Activated T-cell treated with anti-CD3 and anti-CD28 coated beads, Interleukin-2, amount 50 U/mL, for 1 hour (primary cell): ENCODE data around the gene DEAF1.
"Not testable (repeated sequence)": the region's sequence is repeated elsewhere in the genome, so short reads cannot be mapped to it uniquely, and the experiment has no call there.

Experiments used
- DNase-seq: peaks from one replicate; pipeline ENCODE4 v3.0.0-alpha.2; 2020

The DEAF1 gene

GRCh38 chr11:679271-680207 is 15.5 kb downstream of the DEAF1 start:
- DNase-seq: no peak

DNA sequence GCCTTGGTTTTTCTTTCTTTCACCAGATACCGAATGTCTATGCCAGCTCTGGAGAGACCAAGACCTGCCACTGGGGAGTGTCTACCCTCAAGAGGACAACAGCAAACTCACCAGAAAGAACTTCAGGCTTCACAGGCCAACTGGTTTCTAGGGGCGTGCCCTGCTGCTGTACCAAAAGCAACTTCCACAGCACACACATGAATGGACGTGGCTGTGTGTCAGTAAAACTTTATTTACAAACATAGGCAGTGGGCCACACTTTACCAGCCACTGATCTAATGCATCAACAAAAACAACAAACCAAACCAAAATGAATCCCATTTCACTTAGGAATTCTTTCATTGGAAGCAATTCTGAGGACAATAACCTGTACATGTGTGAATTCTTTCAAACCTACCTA is 16.7 kb downstream of the DEAF1 start:
- no peak for DNase-seq

- DNase-seq: no peak
Measured at GRCh38 chr11:674406-674805, 20.6 kb downstream of the DEAF1 start.

DNA sequence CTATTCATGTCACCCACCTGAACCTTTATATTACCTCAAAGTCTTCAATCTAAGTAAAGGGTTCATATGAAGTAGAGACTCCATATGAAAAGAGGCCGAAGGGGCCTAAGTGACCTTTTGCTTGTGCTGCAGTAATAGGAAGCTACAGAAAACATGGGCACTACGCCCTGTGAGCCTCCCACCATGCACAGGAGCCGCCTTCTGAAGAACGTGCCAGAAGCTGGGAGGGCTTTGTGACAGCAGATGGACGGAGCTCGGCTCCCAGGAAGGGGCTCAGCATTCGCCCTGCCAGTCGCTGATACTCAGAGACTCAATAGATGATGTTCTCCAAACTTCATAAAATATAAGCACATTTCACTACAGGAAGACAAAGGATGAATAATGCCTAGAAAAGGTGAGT is 21.2 kb downstream of the DEAF1 start:
- no peak for DNase-seq

DNA sequence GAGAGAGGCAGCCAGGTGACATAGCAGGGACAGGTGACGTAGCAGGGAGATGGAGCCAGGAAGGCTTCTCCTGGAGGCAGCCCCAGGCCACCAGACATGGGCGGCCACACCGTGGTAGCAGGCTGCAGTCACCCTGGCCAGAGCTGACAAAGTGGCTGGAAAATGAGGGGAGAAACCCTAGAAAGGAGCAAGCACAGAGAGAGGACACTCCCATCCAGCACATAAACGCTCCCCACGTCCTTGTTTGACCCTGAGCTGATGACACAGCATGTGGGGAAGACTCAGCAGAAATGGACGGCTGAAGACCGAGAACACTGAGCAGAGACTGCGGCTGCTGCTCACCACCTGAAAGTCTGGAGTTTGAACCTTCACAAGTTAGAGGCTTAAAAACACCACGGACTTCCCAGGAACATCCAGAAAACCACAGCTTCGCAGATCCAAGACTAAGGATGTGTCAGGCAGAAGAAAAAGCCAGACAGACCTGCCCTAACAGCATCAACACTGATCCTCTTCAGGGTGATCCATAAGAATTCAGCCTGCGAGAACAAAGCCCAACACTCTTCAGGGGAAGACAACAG is 29.2 kb downstream of the DEAF1 start:
- no peak for DNase-seq

DNA sequence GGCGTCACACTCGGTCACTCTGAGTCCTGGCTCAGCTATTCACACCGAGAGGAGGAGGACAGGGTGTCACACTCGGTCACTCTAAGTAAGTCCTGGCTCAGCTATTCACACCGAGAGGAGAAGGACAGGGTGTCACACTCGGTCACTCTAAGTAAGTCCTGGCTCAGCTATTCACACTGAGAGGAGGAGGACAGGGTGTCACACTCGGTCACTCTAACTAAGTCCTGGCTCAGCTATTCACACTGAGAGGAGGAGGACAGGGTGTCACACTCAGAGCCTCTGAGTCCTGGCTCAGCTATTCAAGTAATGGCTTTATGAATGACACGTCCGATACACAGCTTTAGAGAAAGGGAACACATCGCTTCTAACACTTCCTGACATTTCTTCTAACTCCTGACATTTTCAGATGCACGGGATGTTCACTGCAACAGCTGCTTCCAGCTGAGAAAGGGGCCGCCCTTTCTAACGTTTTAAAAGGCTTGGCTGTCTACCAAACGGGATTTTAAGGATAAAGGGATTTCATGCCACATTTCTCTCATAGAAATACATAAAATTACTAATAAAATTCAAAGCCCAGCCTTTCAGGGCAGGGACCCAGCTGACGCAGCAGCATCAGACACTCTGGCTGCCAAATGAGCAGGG is 29.8 kb downstream of the DEAF1 start:
- DNase-seq: no peak

DNA sequence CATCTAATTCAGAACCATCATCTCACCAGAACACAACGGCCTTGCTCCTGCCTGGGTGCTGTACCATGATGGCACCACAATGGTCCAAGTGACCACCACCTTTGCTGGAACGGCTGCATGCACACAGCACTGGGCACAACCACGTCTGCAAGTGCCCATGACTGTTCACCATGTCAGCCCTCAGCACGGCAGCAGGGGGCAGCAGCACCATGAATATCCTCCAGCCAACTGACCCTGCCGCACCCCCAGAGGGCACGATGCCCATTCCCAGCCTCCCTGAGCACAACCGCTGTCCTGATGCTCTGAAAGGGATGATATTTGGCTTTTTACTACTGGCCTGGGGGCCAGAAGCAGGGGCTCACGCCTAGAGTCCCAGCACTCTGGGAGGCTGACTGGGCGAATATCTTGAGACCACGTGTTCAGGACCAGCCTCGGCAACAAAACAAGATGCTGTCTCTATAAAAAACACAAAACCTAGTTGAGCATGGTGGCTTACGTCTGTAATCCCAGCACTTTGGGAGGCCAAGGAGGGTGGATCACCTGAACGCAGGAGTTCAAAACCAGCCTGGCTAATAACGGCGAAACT is 32.2 kb downstream of the DEAF1 start:
- DNase-seq: peak; percentile 51

GRCh38 chr11:660681-661444 is 34.2 kb downstream of the DEAF1 start:
- DNase-seq: no peak

GRCh38 chr11:660281-660680 is 34.7 kb downstream of the DEAF1 start:
- no peak for DNase-seq

- DNase-seq: no peak
Measured at GRCh38 chr11:659532-660085, 35.4 kb downstream of the DEAF1 start.

DNA sequence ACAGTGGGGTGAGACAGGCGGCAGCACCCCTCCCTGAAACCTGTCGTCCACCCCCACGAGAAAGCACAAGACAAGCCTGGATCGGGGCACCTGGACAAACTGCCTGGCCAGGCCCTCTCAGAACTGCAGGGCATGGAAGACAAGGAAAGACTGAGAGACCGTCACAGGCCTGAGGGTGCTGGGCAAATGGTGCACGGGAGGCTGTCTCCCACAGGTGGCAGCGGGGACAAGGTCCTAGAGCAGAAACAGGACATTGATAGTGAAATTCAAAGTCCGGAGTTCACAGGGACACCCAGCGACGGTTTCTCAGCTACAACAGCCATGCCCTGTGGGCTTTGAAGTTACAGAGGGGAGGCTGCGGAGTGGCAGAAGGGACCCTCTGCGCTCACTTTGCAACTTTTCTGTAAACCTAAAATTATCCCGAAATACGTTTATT is 37.3 kb downstream of the DEAF1 start:
- DNase-seq: no peak

DNA sequence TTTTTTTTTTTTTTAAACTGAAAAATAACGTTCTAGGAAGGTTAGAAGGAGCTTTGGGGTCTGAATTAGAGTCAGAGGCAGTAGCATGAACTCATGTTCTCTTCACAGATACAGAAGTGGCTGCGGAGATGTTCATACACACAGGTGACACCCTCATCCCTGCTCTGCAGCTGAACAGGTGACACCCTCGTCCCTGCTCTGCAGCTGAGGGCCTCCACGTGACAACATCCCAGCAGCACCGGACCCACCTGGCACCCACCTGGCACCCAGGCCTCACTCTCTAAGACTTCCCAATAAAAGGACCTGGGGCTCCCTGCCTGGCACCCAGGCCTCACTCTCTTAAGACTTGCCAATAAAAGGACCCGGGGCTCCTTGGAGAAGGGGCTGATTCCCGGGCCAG is 38.2 kb downstream of the DEAF1 start:
- DNase-seq: no peak

GRCh38 chr11:656426-656825 is 38.6 kb downstream of the DEAF1 start:
- DNase-seq: no peak

DNA sequence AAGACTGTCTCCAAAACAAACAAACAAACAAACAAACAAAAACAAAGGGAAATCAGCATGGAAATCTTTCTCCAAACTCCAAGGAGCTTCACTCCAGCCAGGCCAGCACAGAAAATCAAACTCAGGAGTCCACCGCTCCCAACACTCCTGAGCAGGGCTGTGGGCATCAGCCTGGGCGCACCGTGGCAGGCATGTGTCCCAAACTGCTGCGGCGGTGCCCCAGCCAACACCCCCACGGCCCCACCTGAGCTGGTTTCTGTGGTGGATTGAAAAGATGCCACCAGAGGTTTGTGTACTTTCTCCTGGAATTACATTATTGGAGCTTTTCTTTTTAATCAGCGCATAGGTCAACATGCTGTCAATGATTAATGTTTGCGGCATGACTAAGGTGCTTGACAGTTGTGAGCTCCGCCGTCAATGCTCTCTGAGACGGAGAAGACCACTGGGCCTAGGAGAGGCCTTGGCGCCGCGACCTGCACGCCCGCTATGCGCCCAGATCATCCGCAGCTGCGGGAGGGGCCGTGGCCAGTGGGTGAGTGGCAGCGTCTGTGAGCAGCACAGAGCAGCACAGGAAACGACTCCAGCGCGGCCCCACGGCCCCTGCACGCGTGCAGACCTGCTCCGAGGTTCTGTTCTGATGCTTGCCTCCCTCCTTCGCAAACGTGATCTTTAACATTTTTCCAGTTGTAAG is 39.8 kb downstream of the DEAF1 start:
- DNase-seq: no peak

DNA sequence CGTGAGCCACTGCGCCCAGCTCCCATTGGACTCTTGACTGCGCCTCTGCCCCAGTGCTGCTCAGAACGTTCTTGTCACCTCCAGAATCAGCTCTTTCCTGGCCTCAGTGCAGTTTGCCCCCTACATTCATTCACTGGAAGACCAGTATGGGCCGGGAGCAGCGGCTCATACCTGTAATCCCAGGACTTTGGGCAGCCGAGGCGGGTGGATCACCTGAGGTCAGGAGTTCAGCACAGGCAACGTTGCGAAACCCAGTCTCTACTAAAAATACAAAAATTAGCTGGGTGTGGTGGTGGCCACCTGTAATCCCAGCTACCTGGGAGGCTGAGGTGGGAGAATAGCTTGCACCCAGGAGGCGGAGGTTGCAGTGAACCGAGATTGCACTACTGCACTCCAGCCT is 40.6 kb downstream of the DEAF1 start:
- DNase-seq: not testable (repeated sequence)

DNA sequence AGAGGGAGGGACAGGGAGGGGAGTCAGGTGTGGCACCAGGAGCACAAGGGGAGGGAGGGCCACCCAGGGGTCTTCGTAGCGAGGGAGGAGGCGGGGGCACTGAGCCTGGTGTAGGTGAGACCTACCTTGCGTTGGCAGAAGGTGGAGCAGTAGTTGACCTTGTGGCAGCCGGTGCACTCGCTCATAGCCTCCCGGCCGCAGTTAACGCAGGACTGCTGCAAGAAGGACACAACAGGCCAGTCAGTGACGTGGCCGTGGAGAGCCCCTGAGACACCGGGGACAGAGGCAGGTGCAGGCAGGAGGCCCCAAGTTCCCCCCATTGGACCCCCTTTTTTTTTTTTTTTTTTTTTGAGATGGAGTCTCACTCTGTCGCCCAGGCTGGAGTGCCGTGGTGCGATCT is 41.2 kb downstream of the DEAF1 start:
- no peak for DNase-seq

DNA sequence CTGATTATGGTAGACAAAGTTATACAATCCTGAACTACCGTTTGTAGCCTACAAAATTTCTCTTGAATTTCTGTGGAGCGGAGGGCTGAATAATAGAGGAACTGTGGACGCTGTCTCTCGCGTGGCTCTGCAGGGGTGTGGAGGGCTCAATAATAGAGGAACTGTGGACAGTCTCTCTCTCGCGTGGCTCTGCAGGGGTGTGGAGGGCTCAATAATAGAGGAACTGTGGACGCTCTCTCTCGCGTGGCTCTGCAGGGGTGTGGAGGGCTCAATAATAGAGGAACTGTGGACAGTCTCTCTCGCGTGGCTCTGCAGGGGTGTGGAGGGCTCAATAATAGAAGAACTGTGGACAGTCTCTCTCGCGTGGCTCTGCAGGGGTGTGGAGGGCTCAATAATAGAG is 41.9 kb downstream of the DEAF1 start:
- not testable (repeated sequence) for DNase-seq

DNA sequence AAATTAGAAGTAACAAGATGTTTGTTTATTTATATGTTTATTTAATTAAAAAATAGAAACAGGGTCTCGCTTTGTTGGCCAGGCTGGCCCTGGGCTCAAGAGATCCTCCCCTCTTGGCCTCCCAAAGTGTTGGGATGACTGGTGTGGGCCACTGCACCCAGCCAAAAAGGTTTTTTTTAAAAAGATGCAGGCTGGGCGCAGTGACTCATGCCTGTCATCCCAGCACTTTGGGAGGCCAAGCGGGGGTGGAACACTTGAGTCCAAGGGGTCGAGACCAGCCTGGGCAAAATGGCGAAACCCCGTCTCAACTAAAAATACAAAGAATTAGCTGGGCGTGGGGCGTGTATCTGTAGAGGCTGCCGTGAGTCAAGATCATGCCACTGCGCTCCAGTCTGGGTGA is 44.5 kb downstream of the DEAF1 start:
- DNase-seq: no peak

DNA sequence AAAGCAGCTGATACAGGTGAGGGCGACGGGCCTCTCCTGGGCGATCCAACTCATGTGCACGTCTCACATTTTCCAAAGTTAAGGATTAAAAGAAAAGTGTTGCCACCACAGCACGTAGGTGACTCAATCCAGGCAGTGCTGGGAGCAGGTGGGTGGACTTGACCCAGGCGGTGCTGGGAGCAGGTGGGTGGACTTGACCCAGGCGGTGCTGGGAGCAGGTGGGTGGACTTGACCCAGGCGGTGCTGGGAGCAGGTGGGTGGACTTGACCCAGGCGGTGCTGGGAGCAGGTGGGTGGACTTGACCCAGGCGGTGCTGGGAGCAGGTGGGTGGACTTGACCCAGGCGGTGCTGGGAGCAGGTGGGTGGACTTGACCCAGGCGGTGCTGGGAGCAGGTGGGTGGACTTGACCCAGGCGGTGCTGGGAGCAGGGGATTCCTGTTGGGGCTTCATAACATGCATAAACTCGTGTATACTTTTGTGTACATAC is 47.3 kb downstream of the DEAF1 start:
- DNase-seq: not testable (repeated sequence)

GRCh38 chr11:646214-646613 is 48.8 kb downstream of the DEAF1 start:
- DNase-seq: no peak

DNA sequence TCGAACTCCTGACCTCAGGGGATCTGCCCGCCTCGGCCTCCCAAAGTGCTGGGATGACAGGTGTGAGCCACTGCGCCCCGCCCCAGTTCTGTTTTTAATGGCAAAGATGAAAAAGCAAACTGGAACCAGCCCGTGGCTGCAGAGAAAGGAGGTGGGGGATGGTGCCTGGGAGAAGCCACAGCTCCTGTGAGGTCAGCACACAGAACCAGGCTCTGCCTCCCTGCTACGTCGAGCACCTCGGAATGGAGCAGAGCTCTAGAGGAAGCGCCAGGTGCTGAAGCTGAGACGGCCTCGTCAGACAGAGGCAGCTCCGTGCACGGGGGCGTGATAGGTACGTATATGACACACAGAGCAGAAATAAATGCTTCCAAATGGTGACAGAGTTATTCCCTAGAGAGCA is 49.5 kb downstream of the DEAF1 start:
- no peak for DNase-seq
